ENCODE results near the gene CAMK1D. TPM values are rescaled to one million over a fixed set of nuclear protein-coding genes. Genes with fewer than 3 reads are reported as not detected.
"Not testable (repeated sequence)": the region's sequence is repeated elsewhere in the genome, so short reads cannot be mapped to it uniquely, and the experiment has no call there.

Gene CAMK1D
- total and polyA plus RNA-seq, 9 donors: 1.8 to 11.7 (median 5.5) TPM

DNA sequence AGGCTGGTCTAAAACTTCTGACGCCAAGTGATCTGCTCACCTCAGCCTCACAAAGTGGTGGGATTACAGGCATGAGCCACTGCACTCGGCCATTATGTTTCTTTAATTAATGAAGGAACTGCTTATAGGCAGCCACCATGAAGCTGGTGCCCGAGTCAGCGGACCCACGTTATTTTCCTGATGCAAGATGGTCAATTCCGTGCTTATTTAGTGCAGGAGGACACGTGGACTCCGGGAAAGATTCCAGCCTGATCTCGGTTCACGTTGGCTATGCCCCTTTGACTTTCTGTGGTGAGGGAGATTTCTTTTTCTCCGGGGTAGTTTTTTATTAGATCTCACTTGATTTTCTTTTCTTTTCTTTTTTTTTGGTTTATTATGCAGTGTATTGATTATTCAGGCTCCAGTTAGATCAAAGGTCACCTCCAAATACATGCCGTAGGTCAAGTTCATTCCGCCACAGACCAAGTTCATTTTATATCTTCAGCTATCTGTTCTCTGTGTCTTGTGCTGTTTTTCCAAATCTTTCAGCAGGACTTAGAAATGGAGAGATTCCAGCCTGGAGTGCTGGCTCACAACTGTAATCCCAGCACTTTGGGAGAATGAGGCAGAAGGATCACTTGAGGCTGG lies 8.3 kb downstream of the CAMK1D start:
- 70 to 76% (median 74%) methylated on average over 13 of the region's 13 CpGs for WGBS, 3 donors
- intact Hi-C loops (cut with DNase I): loop anchor here in 1 of 4 donors (10.0 kb wide), 1 partner anchor 347 kb away; no protein-coding TSS in a partner anchor
- TF ChIP-seq POLR2A (IDR thresholded peaks at IDR 0.05) (no peak), EP300 (IDR thresholded peaks at IDR 0.05) (no peak)
- TF ChIP-seq, protein P1, sequence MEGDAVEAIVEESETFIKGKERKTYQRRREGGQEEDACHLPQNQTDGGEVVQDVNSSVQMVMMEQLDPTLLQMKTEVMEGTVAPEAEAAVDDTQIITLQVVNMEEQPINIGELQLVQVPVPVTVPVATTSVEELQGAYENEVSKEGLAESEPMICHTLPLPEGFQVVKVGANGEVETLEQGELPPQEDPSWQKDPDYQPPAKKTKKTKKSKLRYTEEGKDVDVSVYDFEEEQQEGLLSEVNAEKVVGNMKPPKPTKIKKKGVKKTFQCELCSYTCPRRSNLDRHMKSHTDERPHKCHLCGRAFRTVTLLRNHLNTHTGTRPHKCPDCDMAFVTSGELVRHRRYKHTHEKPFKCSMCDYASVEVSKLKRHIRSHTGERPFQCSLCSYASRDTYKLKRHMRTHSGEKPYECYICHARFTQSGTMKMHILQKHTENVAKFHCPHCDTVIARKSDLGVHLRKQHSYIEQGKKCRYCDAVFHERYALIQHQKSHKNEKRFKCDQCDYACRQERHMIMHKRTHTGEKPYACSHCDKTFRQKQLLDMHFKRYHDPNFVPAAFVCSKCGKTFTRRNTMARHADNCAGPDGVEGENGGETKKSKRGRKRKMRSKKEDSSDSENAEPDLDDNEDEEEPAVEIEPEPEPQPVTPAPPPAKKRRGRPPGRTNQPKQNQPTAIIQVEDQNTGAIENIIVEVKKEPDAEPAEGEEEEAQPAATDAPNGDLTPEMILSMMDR (IDR thresholded peaks at IDR 0.05): no peak
- DNase-seq: no peak
- Histone ChIP-seq H3K4me1 (ENCODE audit: insufficient read depth) (peaks cover 2% of the 10 kb centered on the region), H3K27me3 (no peaks in the 10 kb centered on the region), H3K4me3 (no peak overlapping the region), H3K27ac (no peak overlapping the region), H3K9me3 (no peaks in the 10 kb centered on the region), H3K36me3 (no peaks in the 10 kb centered on the region)

DNA sequence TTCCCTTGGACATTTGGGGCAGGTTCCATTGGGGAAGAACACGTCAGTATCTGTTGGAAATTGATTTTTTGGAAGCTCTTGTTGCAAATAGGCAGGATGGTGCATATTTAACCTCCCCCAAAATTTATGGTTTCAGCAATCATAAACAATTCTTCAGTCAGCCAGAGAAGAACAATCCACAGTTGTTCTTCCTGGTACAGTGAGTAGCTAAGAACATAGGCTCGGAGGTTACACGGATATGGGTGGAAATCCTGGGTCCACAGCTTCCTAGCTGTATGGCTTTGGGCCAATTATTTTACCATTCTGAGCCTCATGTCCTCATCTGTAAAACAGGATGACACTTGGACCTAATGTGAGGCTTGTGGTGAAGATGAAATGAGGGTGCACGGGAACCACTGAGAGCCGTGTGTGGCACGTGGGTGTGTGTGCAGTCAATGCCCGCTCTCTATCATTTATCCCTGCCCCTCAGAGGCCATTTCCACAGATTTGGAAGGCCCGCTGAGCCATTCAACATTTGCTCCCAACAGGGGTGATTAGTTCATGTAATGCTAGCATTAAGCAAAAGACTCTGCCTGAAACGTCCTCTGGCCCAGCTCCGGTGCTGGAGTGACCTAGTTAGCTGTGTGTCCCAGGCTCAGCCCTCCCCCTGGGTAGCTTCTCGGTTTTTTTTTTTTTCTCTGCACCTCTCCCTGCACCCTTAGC lies 9.7 kb downstream of the CAMK1D start:
- intact Hi-C loops (cut with DNase I): loop anchor here in 1 of 4 donors (10.0 kb wide), 1 partner anchor 346 kb away; no protein-coding TSS in a partner anchor
- peaks cover 2% of the 10 kb centered on the region for H3K4me1 ChIP-seq (ENCODE audit: insufficient read depth)

DNA sequence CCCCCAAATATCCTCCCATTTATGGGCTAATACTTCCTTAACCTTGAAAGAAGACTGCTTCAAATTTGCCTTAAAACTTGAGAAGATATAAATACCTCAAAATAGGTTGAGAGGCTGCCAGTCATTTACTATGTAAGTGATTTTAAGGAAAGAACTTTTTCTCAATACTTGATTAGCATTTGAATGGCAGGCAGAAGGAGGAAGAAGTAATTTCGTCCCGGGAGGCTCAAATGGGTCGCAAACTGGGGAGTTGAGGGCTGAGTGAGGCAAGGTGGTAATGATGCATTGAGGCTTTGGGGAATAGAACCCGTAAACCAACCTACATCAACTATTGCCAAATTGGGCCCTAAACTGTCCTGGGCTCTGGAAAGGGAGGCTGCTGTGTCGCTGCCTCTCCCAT lies 11.1 kb downstream of the CAMK1D start:
- Histone ChIP-seq H3K27ac (no peak overlapping the region), H3K36me3 (no peaks in the 10 kb centered on the region), H3K9me3 (no peaks in the 10 kb centered on the region), H3K4me3 (no peak overlapping the region), H3K27me3 (no peaks in the 10 kb centered on the region), H3K4me1 (ENCODE audit: insufficient read depth) (peaks cover 2% of the 10 kb centered on the region)
- DNase-seq: no peak
- TF ChIP-seq POLR2A (IDR thresholded peaks at IDR 0.05) (no peak), EP300 (IDR thresholded peaks at IDR 0.05) (no peak)
- TF ChIP-seq, protein P1 (IDR thresholded peaks at IDR 0.05): no peak
- intact Hi-C loops (cut with DNase I): no loop called here
- WGBS, 3 donors: 90 to 93% (median 91%) methylated on average over 5 of the region's 5 CpGs

More for the DNA sequence above, 9.7 kb downstream of the CAMK1D start:
- WGBS, 3 donors: 59 to 75% (median 63%) methylated on average over 11 of the region's 11 CpGs
- Histone ChIP-seq H3K36me3 (no peaks in the 10 kb centered on the region), H3K27me3 (no peaks in the 10 kb centered on the region), H3K4me3 (no peak overlapping the region), H3K9me3 (no peaks in the 10 kb centered on the region), H3K27ac (no peak overlapping the region)
- DNase-seq: no peak
- TF ChIP-seq EP300 (IDR thresholded peaks at IDR 0.05): no peak
- TF ChIP-seq, protein P1 (IDR thresholded peaks at IDR 0.05): no peak
- no peak for TF ChIP-seq POLR2A (IDR thresholded peaks at IDR 0.05)

DNA sequence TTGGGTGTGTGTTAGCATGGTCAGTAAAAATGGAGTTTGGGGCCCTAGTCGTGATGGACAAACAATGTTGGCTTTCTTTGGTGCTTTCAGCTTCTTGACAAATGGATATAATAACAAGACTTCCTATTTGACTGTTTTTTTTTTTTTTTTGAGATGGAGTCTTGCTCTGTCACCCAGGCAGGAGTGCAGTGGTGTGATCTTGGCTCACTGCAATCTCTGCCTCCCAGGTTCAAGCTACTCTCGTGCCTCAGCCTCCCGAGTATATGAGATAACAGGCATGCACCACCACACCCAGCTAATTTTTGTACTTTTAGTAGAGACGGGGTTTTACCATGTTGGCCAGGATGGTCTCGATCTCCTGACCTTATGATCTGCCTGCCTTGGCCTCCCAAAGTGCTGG lies 11.8 kb downstream of the CAMK1D start:
- H3K9me3 ChIP-seq; H3K27me3 ChIP-seq; H3K36me3 ChIP-seq; H3K4me1 ChIP-seq (ENCODE audit: insufficient read depth); H3K27ac ChIP-seq; DNase-seq; H3K4me3 ChIP-seq; intact Hi-C loops (cut with DNase I): not testable (repeated sequence)
- WGBS, 3 donors: 88 to 93% (median 89%) methylated on average over 5 of the region's 5 CpGs

DNA sequence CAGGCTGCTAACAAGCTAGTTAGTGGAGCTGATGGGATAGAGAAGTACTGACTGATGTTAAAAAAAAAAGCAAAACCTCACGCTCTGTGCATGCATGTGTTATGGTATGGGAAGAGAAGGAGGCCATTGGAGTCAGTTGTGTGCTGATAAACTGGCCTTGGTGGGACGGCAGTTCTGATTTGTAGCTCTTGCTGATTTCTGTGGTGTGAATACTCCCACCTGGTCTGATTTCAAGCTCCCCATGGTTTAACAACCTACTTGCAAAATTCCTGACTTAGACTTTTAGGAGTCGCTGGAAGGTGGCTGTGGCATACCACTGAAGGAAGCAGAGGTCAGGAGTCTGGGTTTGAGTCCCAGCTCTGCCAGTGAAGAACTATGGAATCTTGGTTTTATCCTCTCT lies 15.2 kb downstream of the CAMK1D start:
- no peak for TF ChIP-seq EP300 (IDR thresholded peaks at IDR 0.05)
- TF ChIP-seq POLR2A (IDR thresholded peaks at IDR 0.05): no peak
- TF ChIP-seq, protein P1 (IDR thresholded peaks at IDR 0.05): no peak
- no peaks in the 10 kb centered on the region for H3K4me1 ChIP-seq (ENCODE audit: insufficient read depth)
- no peak for DNase-seq
- no peaks in the 10 kb centered on the region for H3K27me3 ChIP-seq
- H3K9me3 ChIP-seq: no peaks in the 10 kb centered on the region
- 83 to 87% (median 87%) methylated on average over 3 of the region's 3 CpGs for WGBS, 3 donors
- intact Hi-C loops (cut with DNase I): no loop called here
- no peak overlapping the region for H3K27ac ChIP-seq
- no peaks in the 10 kb centered on the region for H3K36me3 ChIP-seq
- H3K4me3 ChIP-seq: no peak overlapping the region
